HG02798 (cell line): ENCODE results near the gene KCNAB3.

Experiments
- ATAC-seq: cut with Tn5 transposase; IDR thresholded peaks from one replicate; pipeline ENCODE4 v1.9.1; 2021; ENCODE audit warnings: mild to moderate bottlenecking; ENCODE audit not compliant: unreplicated experiment, poor library complexity

KCNAB3 gene

DNA sequence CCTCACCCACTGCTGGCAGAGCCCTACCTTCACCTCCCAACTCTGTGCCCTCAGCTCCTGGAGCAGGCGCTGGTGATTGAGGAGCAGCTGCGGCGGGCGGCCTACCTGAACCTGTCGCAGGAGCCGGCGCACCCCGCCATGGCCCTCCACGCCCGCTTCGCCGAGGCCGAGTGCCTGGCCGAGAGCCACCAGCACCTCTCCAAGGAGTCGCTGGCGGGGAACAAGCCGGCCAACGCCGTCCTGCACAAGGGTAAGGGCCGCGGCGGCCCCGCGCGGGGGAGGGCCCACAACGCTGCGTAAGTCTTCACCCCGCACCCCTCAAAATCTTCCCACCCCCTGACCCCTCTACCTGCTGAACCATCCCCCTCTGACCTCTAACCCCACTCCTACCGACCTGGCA, 20.6 kb downstream of the KCNAB3 start:
- no peak for ATAC-seq

DNA sequence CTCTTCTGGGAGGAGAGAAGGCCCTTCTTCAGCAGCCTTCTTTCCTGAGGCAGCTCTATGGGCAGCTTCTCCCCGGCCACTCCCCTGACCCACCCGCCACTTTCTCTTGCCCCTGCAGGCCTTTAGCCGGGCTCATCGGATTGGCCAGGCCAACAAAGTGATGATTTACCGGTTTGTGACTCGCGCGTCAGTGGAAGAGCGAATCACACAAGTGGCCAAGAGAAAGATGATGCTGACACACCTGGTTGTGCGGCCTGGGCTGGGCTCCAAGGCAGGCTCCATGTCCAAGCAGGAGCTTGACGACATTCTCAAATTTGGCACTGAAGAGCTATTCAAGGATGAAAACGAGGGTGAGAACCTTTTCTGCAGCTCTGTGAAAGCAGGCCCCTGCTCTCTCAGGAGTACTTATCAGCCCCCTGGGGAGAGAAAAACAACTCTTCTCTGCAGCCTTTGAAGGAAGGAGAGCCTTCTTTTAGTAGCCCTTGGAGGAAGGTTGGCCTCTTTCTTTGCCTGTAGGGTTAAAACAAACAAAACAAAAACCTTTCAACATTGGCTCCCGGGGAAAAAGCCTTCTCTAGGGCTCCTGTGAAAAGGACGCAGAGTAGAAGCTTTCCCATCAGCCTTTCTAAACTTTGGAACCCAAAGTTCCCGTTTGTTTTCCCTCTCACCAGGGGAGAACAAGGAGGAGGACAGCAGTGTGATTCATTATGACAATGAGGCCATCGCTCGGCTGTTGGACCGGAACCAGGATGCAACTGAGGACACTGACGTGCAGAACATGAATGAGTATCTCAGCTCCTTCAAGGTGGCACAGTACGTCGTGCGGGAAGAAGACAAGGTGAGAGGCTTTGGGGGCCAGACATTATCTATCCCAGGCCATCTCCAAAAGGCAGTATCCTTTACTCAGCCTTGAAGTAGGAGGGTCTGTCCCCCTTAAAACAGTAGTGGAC, 26.2 kb downstream of the KCNAB3 start:
- no peak for ATAC-seq

DNA sequence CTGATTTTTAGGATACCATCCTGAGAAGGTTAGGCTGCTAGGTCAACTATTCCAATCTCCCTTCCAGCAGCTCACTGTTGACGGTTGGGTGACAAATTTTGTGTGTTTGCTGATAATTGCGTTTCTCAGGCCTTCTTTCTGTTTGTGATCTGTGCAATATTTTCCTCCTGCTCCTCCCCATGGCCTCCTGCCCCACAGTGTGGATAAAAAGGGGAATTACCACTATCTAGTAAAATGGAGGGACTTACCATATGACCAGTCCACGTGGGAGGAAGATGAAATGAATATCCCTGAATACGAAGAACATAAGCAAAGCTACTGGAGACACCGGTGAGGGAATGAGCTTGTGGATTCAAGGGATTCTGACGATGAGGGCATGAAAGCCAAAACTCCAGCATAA, 31.9 kb downstream of the KCNAB3 start:
- no peak for ATAC-seq

DNA sequence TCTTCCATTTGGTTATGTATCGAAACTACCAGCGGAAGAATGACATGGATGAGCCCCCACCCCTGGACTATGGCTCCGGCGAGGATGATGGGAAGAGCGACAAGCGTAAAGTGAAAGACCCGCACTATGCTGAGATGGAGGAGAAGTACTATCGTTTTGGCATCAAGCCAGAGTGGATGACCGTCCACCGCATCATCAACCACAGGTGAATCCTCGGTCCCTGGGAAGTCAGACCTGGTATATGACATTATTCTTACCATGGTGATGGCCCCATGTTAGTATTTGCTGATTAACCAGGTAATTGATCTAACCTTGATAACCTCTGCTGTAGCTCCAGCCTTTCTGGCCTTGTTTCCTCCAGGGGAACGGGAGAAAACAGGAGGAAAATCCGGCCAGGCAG, 32.6 kb downstream of the KCNAB3 start:
- no peak for ATAC-seq

DNA sequence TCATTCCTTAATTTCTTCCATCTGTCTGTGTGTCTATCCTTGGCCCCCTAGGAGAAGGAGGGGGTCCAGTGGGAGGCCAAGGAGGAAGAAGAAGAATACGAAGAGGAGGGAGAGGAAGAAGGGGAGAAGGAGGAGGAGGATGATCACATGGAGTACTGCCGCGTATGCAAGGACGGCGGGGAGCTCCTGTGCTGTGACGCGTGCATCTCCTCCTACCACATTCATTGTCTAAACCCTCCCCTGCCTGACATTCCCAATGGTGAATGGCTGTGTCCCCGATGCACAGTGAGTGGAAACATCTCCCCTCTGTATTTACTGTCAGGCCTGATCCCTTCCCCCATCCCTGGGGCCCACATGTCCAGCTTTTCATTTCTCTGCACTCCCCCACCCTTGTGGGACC, 34.8 kb downstream of the KCNAB3 start:
- no peak for ATAC-seq

DNA sequence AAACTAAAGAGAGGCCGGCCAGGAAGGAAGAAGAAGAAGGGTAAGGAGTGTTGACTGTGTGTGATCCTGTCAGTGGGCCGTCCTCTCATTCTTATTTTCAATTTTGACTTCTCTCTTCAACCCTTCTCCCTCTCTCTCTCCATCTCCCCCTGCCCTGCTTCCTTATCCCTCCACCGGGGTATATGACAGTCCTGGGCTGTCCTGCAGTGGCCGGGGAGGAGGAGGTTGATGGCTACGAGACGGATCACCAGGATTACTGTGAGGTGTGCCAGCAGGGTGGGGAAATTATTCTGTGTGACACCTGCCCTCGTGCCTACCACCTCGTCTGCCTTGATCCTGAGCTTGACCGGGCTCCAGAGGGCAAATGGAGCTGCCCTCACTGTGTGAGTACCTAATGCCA, 35.4 kb downstream of the KCNAB3 start:
- no peak for ATAC-seq

DNA sequence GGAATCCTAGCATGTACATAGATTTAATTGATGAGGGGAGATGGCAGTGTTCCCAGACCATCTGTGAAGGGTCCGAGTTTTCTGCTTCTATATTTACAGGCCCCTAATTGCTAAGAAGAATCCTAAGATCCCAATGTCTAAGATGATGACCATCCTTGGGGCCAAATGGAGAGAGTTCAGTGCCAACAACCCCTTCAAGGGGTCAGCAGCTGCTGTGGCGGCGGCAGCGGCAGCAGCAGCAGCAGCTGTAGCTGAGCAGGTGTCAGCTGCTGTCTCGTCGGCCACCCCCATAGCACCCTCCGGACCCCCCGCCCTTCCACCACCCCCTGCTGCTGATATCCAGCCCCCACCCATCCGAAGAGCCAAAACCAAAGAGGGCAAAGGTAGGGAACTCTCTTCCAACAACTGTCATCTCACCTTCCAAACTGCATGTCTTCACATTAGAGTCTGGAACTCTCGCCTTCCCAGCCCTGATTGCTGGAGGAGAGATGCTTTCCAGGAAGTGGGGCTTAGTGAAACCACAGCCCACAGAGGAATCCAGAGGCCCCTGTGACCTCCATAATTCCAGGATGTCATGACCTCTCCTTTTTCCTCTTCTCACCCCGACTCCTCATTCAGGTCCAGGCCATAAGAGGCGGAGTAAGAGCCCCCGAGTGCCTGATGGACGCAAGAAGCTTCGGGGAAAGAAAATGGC, 36.3 kb downstream of the KCNAB3 start:
- no peak for ATAC-seq

DNA sequence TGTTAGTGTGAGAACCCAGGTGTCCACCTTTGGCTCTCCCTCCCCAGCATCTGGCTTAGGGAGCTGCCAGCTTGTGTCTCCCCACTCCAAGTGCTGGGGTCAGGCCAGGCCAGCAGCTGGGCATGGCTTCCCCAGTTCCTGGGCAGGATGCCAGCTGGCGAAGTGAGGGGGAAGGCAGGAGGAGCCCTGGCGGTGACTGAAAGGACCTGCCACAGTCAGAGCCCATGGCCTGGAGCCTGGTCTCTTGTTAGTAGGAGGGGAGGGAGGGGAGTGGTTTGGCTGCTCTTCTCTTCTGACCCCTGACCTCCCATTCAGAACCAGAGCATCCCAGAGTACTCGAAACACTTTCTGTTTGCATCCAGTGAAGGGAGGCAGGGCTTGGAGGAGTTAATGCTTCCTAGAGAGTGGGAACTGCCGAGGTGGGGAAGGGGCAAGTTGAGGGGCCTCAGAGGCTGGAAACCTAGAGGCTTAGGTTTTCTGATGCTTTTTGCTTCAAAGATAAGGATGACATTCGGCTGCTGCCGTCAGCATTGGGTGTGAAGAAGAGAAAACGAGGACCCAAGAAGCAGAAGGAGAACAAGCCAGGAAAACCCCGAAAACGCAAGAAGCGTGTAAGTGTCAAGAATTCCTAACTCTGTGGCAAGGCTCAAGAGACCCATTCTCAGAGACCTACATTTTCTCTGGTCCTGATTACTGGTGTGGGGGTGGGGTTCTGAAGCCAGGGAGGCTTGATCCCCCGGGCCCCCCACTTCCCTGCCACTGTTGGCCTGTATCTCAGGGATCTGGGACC, 40.3 kb downstream of the KCNAB3 start:
- no peak for ATAC-seq

DNA sequence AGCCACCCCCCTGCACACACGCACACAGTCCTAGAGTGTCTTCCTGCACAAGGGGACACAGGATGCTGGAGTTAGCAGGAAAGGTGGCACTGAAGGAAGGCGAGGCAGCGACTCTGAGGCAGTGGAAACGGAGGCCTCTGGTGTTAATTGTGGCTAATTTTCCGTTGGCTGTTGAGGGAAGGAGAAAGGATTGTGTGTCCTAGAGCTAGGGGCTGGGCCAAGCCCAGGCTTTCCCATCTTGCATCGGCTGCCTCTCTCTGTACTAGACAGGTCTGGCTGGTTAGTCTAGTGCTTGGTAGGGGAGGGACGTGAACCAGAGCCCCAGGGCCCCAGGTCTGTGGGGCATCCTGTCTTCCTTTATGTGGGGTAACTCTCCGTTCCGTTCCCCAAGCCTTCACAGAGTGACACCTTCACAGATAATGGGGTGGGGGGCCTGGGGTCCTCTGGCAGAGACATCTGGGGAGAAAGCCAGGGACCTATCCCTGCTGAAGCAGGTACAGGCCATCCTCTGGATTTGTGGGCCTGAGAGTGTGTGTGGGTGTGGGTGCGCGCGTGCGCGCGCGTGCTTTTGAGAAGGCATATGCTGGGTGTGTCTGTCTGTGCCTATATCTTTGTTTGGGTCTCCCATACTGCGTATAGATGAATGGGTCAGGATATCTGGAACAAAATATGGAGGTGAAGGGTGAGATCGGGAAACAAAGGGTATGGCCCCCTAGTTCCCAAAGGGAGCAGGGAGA, 41.3 kb downstream of the KCNAB3 start, which contains the start of gene CHD3:
TSS of gene CHD3 (plus strand) at position 606 of the 737 bp plus-strand sequence. CDS start 212 bp downstream, outside the sequence.
- ATAC-seq: no peak

DNA sequence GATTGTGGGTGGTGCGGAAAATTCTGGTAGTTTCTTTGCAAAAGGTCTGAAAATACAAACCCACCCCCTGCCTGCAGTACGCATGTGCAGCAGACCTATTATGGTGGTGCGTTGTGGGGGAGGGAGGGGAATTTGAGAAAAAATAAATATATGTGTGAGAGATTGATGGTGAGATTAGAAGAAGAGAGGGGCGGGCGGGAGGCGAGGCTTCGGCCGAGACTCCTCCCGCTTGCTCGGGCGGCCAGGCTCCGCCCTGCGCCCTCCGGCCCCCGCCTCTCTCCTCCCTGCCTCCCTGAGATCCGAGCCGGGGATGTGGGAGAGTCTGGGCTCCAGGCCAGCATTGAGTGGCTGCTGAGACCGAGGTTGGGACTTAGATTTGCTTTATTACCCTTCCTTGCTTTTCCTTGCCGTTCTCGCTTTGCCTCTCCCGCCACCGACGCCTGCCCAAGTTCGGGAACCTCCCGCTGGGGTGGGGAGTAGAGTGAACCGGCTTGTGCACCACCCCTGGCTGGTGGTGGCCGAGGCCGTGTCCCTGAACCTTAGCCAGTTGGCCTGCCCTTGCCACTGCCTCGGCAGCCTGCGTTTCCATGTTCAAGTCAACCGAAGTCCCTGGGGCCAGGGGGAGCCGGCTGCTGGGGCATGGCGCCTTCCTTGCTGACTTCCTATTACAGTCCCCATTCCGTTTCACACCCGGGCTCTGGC, 42.0 kb downstream of the KCNAB3 start:
- peak; percentile 61 for ATAC-seq

DNA sequence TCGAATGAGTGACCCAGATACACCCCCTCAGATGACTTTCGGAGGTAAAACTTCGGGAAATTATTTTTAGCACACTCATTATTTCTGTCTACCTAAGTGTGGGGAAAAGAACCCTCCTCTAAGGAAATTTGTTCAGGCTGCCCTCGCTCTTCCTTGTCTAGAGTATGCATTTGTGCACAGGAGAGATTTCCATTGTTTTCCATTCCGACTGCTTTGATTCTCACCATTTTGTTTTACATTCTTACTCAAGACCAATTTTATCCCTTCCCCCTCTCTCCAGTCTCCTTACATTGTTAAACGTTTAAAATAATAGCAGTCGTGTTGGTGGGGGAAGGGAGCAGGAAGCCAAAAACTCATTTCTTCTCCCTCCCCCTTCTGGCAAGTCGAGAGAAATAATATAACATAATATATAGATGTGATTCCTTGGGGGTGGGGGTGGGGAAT, 42.6 kb downstream of the KCNAB3 start:
- no peak for ATAC-seq

DNA sequence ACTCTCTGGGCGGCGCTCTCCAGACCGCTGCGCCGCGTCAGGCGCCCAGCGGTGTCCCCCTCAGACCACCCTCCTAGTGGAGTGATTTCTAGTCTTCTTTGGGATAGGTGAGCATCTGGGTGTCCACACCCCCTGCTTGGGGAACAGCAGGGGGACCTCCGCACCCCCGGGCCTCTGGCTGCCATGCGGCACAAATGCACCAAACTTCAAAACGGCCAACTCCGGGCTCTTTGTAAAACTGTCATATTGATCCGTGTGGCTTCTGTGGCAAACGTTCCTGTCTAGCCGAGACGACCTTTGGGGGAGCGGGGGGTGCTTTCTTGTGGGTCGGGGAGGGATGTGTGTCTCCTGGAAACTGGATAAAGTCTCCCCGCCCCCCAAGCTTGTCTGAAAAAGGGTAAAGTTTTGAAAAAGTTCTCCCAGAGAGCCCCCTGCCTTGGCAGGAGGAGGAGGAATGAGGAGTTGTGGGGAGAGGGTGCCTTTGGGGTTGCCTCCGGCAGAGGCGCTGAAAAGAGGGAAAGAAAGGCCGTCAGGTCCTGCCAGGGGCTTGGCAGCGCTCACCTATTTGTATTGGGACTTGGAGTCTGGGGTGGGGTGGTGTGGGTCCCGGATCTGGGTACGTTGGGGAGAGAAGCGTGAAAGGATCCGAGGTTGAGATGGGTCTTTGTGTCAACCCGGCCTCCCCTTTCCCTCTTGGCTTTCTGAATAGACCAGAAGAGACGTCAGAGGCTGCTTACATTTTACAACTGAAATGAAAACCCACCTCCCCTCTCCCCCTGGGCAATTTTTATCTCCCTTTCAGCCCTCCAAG, 43.2 kb downstream of the KCNAB3 start:
- ATAC-seq: no peak

DNA sequence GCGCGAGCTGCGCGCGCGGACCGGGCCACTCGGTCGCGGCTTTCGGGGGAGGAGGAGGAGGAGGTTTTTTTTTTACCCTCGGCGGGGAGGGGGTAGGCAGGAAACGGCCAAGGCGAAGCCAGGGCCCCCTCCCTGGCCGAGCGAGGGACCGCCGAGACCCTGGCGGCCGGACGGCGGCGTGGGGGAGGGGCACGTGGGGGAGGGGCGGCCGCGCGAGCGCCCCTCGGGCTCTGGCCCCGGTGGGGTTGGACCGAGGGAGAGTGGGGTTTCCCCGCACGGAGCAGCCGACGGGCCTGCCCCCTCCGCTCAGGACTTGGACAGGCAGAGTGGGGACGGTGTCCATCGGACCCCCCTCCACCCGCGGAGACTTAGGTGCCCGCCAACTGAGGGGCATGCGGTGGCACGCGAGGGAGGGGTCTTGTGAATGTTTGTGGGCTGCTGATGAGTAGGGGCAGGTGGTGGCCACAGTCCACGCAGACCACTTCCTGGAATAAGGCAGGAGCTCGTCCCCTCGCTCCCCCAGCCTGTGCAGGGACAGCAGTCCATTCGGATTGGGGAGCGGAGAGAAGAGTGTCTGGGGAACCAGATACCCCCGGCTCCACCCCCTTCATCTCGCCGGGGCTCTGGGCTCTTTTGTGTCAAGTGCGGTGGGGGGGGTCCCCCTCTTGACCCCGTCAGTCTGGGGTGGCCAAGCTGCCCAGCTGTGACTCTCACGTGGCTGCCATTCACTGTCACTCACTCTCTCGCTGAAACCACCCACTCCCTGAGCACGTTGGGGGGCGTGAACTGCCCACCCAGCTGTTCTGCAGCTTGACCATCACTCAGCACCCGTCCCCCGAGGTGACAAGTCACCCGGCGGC, 44.1 kb downstream of the KCNAB3 start:
- ATAC-seq: peak; percentile 31

DNA sequence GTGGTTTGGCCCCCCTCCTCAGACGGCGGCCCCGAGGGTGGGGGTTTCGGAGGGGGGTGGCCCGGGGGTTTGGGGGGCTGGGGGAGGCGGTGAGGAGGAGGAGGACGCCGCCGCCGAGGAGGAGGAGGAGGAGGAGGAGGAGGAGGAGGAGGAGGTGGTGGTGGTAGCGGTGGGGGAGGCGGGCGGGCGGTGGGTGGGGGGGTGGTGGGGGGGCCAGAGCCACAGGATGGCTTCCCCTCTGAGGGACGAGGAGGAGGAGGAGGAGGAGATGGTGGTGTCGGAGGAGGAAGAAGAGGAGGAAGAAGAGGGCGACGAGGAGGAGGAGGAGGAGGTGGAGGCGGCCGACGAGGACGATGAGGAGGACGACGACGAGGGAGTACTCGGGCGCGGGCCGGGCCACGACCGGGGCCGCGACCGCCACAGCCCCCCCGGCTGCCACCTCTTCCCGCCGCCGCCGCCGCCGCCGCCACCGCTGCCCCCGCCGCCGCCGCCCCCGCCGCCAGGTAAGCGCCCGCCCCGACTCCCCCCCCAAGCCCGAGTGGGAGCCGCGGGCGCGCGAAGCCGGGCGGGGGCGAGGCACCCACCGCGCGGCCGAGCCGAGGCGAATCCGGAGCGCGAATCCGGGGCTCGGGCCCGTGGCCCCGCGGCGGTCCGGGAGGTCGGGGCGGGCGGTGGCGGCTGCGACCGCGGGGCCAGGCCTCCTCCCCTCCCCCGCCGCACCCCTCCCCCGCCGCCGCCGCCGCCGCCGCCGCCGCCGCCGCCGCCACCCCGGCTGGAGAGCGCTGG, 44.9 kb downstream of the KCNAB3 start:
- peak; percentile 26 for ATAC-seq

DNA sequence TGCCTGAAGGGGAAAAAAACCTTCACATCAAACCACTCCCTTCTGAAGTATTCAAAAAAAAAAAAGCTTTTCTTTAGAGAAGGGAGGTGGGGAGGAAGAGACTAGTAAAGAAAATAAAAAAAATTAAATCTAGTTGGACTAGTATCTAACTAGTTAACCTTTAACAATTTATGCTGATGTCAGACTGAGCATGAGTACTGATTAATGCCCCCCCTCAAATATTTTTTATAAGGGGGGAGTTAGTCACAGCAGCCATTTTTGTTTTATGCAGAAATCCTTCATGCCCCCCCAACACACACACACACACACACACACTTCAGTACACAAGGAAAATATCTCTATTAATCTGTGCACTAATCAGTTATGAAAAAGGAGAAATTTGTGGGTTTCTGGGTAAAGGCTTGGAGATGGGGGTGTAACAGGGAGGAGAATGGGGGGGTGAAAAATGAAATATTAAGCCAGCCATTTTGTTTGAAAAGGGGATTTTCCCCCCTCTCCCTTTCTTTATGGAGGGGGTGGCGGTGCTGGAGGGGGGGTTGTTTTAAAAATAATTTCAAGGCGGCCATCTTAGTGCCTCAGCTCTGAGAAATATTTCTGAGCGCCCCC, 45.8 kb downstream of the KCNAB3 start:
- no peak for ATAC-seq

DNA sequence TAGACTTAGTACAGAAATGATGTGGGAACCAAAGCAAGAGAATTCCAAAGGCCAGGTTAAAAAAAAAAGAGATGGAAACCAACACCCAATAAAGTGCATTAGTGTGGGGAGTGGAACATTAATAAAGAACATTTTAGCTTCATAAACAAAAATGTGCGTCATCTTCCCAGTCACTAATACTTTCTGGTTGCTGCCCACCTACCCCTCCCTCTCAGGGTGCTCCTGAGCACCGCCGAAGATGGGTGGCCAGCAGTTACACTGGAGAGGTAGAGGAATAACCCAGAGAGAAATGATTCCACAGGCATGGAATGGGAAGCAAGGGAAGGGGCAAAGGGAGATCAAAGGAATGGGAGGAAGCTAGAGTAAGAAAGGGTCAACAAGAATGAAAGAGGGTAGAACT, 47.0 kb downstream of the KCNAB3 start:
- no peak for ATAC-seq
